ENCODE results near the gene ANGPTL8. TPM values are rescaled to one million over a fixed set of nuclear protein-coding genes. Genes with fewer than 3 reads are reported as not detected.

Gene ANGPTL8
- total RNA-seq, 2 experiments from 2014 or later: not detected

DNA sequence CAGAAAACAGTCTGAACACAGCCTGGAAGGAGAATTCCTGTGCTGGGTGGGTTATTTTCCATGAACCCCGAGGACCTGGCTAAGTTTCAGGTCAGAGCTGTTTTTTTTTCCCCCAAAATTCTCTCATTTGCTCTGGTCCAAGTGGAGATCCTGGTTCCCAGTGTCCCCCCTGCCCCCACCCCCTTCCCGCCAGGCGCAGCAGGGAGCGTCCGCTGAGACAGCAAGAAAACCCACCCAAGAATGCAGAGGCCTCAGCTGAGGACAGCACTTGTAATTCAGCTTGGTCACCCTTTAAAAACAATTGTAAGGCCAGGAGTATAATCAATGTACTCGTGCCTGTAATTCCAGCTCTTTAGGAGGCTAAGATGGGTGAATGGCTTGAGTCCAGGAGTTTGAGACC lies 45.1 kb downstream of the ANGPTL8 start:
- Mint-ChIP-seq H3K4me3 (no peak overlapping the region), H3K9me3 (no peaks in the 10 kb centered on the region), H3K27ac (no peak overlapping the region), H3K27me3 (peaks cover 67% of the 10 kb centered on the region), H3K4me1 (peaks cover 12% of the 10 kb centered on the region), H3K36me3 (no peaks in the 10 kb centered on the region)
- no peak for DNase-seq
- ATAC-seq (ENCODE audit: low read depth): no peak
- POLR2A ChIA-PET: no interaction called here

DNA sequence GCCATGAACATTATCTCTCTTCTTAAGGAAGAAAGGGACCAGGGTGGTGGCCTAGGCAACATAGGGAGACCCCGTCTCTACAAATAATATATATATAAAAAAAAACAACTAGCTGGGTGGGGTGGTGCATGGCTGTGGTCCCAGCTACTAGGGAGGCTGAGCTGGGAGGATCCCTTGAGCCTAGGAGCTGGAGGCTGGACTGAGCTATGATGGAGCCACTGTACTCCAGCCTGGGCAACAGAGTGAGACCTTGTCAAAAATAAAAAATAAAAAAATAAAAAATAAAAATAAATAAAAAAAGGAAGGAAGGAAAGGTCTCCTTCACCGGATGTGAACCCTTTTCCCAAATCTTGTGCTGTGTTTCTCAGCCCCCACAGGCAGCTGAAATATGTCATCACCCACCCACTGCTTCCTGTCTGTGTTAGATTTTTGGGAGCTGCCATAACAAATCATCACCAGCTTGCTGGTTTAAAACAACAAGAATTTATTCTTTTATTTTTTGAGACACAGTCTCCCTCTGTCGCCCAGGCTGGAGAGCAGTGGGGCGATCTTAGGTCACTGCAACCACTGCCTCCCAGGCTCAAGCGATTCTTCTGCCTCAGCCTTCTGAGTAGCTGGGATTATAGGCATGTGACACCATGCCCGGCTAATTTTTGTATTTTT lies 47.0 kb downstream of the ANGPTL8 start:
- DNase-seq: no peak
- H3K4me1 Mint-ChIP-seq: peaks cover 5% of the 10 kb centered on the region
- no peak overlapping the region for H3K27ac Mint-ChIP-seq
- POLR2A ChIA-PET: interaction anchor here (1.0 to 1.3 kb wide), 2 partner anchors 59 to 95 kb away, joined by 3 to 4 read pairs; partner anchors contain the start of genes CCDC159 and TMEM205
- no peak overlapping the region for H3K4me3 Mint-ChIP-seq
- no peaks in the 10 kb centered on the region for H3K9me3 Mint-ChIP-seq
- no peak for ATAC-seq (ENCODE audit: low read depth)
- no peaks in the 10 kb centered on the region for H3K36me3 Mint-ChIP-seq
- peaks cover 72% of the 10 kb centered on the region for H3K27me3 Mint-ChIP-seq

DNA sequence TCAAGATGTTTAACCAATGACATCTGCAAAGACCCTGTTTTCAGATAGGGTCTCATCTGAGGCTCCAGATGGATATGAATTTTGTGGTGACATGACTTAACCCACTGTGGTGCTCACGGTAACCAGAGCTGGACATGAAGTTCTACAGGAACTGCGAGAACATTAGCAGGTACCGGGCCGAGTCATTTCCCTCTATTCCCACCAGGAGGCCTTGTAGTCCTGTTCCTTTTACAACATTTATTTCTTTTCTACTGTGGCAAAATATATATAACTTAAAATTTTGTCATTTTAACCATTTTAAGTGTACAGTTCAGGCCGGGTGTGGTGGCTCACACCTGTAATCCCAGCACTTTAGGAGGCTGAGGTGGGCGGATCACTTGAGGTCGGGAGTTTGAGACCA lies 48.9 kb downstream of the ANGPTL8 start:
- Mint-ChIP-seq H3K4me1 (peaks cover 2% of the 10 kb centered on the region), H3K9me3 (no peaks in the 10 kb centered on the region), H3K36me3 (no peaks in the 10 kb centered on the region), H3K27me3 (peaks cover 64% of the 10 kb centered on the region), H3K4me3 (no peak overlapping the region), H3K27ac (no peak overlapping the region)
- POLR2A ChIA-PET: interaction anchor here (0.6 kb wide), 1 partner anchor 13 kb away, joined by 3 read pairs; no protein-coding TSS in a partner anchor
- DNase-seq (no peak), ATAC-seq (ENCODE audit: low read depth) (no peak)

DNA sequence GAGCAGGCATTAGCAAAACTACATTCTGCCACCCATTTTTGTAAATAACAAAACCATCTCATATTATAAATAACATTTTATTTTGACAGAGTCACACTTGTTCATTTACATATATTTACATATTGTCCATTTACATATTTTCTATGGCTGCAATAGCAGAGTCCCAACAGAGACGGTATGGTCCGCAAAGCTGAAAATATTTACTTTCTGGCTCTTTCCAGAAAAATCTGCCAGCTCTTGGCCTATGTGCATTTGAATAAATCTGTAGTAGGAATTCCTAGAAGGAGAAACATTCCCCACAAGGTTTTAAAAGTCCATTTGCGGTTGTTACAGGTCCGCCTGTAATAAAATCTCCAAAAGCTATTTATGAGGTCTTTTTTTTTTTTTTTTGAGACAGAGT lies 50.8 kb downstream of the ANGPTL8 start:
- ATAC-seq (ENCODE audit: low read depth) (no peak), DNase-seq (no peak)
- H3K36me3 Mint-ChIP-seq: no peaks in the 10 kb centered on the region
- H3K9me3 Mint-ChIP-seq: no peaks in the 10 kb centered on the region
- no peak overlapping the region for H3K4me3 Mint-ChIP-seq
- H3K4me1 Mint-ChIP-seq: peaks cover 8% of the 10 kb centered on the region
- no peak overlapping the region for H3K27ac Mint-ChIP-seq
- POLR2A ChIA-PET: interaction anchor here (0.7 kb wide), 1 partner anchor 119 kb away, joined by 4 read pairs; no protein-coding TSS in a partner anchor
- peaks cover 65% of the 10 kb centered on the region for H3K27me3 Mint-ChIP-seq

DNA sequence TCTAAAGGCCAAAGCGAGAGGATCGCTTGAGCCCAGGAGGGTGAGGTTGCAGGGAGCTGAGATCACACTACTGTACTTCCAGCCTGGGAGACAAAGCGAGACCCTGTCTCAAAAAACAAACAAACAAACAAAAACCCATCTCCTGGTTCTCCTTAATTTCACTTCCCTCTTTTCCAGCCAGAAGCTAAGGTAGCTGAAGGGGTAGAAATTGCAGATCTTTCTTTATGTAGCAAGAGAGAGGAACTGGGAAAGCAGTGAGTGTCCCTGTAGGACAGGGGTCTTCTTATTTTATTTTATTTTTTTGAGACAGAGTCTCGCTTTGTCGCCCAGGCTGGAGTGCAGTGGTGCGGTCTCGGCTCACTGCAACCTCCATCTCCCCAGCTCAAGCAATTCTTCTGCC lies 52.0 kb downstream of the ANGPTL8 start:
- no peaks in the 10 kb centered on the region for H3K36me3 Mint-ChIP-seq
- H3K27me3 Mint-ChIP-seq: peaks cover 62% of the 10 kb centered on the region
- peaks cover 8% of the 10 kb centered on the region for H3K4me1 Mint-ChIP-seq
- ATAC-seq (ENCODE audit: low read depth) (no peak), DNase-seq (no peak)
- no peak overlapping the region for H3K27ac Mint-ChIP-seq
- POLR2A ChIA-PET: no interaction called here
- H3K9me3 Mint-ChIP-seq: no peaks in the 10 kb centered on the region
- no peak overlapping the region for H3K4me3 Mint-ChIP-seq

Other genes with a start within 250 kb of the ANGPTL8 start
- 10 to 100 TPM; 83.8 to 84.8 TPM for gene LDLR, start 150.2 kb upstream of the ANGPTL8 start, total RNA-seq
- gene SPC24, start 83.8 kb upstream of the ANGPTL8 start, total RNA-seq: 10 to 100 TPM; 63.0 to 65.4 TPM
- 1 to 10 TPM; 5.3 to 7.9 TPM for gene KANK2, start 42.1 kb upstream of the ANGPTL8 start, total RNA-seq
- under 1 TPM; 0.43 to 0.72 TPM for gene DOCK6, start 22.9 kb downstream of the ANGPTL8 start, total RNA-seq
- not detected for gene TSPAN16, start 56.5 kb downstream of the ANGPTL8 start, total RNA-seq
- 10 to 100 TPM; 10.1 to 11.8 TPM for gene RAB3D, start 100.0 kb downstream of the ANGPTL8 start, total RNA-seq
- 10 to 100 TPM; 29.4 to 35.2 TPM for gene TMEM205, start 106.6 kb downstream of the ANGPTL8 start, total RNA-seq
- 10 to 100 TPM; 36.2 to 40.7 TPM for gene CCDC159, start 106.9 kb downstream of the ANGPTL8 start, total RNA-seq
- gene PLPPR2, start 115.8 kb downstream of the ANGPTL8 start, total RNA-seq: 1 to 10 TPM; 5.5 to 6.3 TPM
- 1 to 10 TPM; 3.0 to 3.3 TPM for gene SWSAP1, start 135.0 kb downstream of the ANGPTL8 start, total RNA-seq
- 1 to 10 TPM; 8.3 to 8.8 TPM for gene EPOR, start 144.7 kb downstream of the ANGPTL8 start, total RNA-seq
- gene RGL3, start 179.7 kb downstream of the ANGPTL8 start, total RNA-seq: not detected
- not detected for gene ODAD3, start 195.5 kb downstream of the ANGPTL8 start, total RNA-seq
- gene PRKCSH, start 196.0 kb downstream of the ANGPTL8 start, total RNA-seq: 100 to 1,000 TPM; 297 to 310 TPM
- not detected for gene ELAVL3, start 241.4 kb downstream of the ANGPTL8 start, total RNA-seq

Measured in activated naive CD8-positive, alpha-beta T cell treated with anti-CD3 and anti-CD28 coated beads, Interleukin-2, amount 10 ng/mL, durations not matched to agents 7 days and 5 days (primary cell).